Omental fat pad (tissue), 4 donors: Measurements from ENCODE around the gene CMTM4. TPM values are rescaled to one million over a fixed set of nuclear protein-coding genes. Genes with fewer than 3 reads are reported as not detected.
"Not testable (repeated sequence)": the region's sequence is repeated elsewhere in the genome, so short reads cannot be mapped to it uniquely, and the experiment has no call there.

Experiments
- ATAC-seq: fragments of 150-250 bp; one replicate; pipeline ENCODE4 v1.9.1; 2016; ENCODE audit warnings: mild to moderate bottlenecking, moderate library complexity; ENCODE audit not compliant: low FRiP score
- DNase-seq: peaks from one replicate; pipeline ENCODE4 v3.0.0-alpha.2; 2019; ENCODE audit warnings: low spot score
- CTCF ChIP-seq, 3 donors: fragments of 450-650 bp; IDR thresholded peaks; one replicate each; pipeline ENCODE4 v1.5.1; 2016 to 2017; ENCODE audit warnings: antibody characterized with exemption in 3 of 3, mild to moderate bottlenecking in 3 of 3, moderate library complexity in 2 of 3
- total RNA-seq, 4 donors: library from RNA; depleted of rRNA; stranded (reverse); fragments of >200 nt; gene quantifications; one replicate each; pipeline ENCODE4 v1.1.0, GENCODE V29; 2016

CMTM4 gene
- total RNA-seq, 4 donors from 2014 or later = 12.6 to 29.9 (median 23.8) TPM

DNA sequence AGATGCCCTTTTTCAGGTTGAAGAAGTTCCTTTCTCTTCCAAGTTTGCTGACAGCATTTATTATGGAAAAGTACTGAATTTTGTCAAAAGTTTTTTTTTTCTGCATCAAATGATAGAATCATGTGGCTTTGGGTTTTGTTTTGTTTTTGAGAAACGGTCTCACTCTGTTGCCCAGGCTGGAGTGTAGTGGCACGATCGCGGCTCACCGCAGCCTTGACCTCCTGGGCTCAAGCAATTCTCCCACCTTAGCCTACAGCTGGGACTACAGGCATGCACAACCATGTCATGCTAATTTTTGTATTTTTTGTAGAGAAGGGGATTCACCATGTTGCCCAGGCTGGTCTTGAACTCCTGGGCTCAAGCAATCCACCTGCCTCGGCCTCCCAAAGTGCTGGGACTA lies 7.3 kb downstream of the CMTM4 start:
- ATAC-seq = no peak
- DNase-seq = no peak
- no peak for TF ChIP-seq CTCF (IDR thresholded peaks at IDR 0.05)

DNA sequence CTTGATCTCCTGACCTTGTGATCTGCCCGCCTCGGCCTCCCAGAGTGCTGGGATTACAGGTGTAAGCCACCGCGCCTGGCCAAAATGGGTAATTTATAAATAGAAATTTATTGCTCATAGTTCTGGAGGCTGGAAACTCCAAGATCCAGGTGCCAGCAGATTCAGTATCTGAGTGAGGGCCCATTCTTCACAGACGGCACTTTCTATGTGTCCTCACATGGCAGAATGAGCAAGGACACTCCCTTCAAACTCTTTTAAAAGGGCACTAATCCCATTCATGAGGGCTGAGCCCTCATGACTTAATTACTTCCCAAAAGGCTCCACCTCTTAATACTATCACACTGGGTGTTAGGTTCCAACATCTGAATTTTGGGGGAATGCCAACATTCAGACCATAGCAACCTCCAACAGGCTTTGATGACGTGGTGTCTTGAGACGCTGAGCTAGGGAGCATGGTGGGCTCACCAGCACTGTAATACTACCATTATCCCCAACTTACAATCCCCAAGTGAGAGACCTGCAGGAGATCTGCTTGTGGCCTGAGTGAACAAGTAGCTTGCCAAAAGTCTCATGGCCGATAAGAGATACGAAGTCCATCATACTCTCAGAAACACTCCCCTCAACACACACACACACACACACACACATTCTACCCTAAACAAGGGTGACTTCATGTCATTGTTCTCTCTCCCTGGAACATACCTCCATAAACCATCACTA lies 8.5 kb downstream of the CMTM4 start:
- DNase-seq = no peak
- TF ChIP-seq CTCF (IDR thresholded peaks at IDR 0.05) = no peak
- ATAC-seq = no peak

DNA sequence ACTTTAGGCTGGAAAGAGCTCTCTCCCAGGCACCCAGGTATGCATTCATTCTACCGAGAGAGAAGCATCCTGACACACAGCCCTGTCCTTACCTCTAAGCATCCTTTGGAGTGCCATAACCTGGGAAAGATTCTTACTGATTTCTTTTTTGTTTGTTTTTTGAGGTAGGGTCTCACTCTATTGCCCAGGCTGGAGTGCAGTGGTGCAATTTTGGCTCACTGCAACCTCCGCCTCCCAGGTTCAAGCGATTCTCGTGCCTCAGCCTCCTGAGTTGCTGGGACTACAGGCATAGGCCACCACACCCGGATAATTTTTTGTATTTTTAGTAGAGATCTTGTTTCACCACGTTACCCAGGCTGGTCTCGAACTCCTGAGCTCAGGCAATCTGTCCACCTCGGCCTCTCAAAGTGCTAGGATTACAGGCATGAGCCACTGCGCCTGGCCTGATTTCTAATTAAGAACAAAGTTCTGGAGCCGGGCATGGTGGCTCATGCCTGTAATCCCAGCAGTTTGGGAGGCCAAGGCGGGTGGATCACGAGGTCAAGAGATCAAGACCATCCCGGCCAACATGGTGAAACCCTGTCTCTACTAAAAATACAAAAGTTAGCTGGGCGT lies 10.9 kb downstream of the CMTM4 start:
- not testable (repeated sequence) for DNase-seq, ATAC-seq

DNA sequence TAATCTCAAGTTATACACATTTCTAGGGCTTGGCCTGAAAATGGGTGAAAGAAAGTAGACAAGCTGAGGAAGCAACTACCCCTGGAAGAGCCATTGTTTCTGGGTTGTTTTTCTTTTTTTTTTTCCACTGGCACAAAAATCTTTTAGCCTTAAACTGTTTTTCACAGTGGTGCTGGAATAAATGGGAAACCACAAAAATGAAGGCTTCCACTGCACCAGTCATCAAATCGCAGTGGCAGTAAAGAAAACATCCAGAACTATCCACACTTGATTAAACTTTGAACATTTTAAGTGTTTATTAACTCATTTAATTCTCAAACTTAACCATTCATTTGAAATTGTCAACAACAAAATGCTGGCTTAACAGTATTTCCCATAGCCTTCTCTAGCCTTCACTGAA lies 14.3 kb downstream of the CMTM4 start:
- ATAC-seq = no peak
- no peak for DNase-seq
- no peak for TF ChIP-seq CTCF (IDR thresholded peaks at IDR 0.05)

- DNase-seq (no peak), ATAC-seq (no peak)
- TF ChIP-seq CTCF (IDR thresholded peaks at IDR 0.05) = no peak
Measured at GRCh38 chr16:66681676-66682075, 14.9 kb downstream of the CMTM4 start.

GRCh38 chr16:66678337-66678736 lies 18.2 kb downstream of the CMTM4 start:
- DNase-seq = no peak
- TF ChIP-seq CTCF (IDR thresholded peaks at IDR 0.05) = no peak
- no peak for ATAC-seq

- TF ChIP-seq CTCF (IDR thresholded peaks at IDR 0.05) = no peak
- ATAC-seq = no peak
- DNase-seq = no peak
Measured at GRCh38 chr16:66677836-66678235, 18.7 kb downstream of the CMTM4 start.
